ENCODE results near the gene NOX3.

DNA sequence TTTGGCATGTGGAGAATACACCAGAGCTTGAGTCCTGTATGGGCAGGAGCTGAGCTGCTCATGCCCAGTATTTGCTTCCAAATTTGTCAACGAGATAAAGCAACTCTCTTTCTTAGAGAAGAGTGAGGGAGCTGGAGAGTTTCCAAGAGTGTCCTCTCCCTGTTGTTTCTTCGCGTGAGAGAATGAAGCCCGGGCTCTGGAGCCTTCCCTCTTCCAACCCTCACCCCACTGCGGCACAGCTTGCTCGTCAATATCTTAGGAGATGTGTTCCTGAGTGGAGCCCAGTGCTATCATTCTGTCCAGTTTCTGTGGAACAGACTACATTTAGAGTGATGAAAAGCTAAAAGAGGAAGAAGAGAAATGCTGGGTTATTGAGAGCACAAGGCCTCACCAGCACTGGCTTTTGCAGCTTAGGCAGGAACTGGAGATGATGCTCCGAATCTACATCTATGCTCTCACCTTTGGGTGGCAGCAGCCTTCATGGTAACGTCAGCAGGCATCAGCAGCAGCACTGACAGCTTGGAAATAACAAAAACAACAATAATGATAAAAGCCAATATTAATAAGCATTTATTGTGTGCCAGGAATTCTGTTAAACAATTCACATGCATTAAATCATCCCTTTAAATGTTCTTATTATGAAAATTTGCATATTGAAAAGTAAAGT lies 74.8 kb downstream of the NOX3 start:
- TF ChIP-seq CTCF (conservative IDR thresholded peaks at IDR 0.05 in 1 of 2, IDR thresholded peaks at IDR 0.05 in 1 of 2; ENCODE audit: extremely low read depth in 1 of 2, insufficient read depth in 1 of 2, low read depth in 1 of 2, low read length in 2 of 2) (peak in 1 of 2 donors; percentile 3), EZH2 (IDR thresholded peaks at IDR 0.05; ENCODE audit: borderline replicate concordance, low read length) (no peak)
